SK-N-SH treated with all-trans-retinoic acid at 6 μM for 48 hours (cell line): Measurements from ENCODE around the gene TMUB1.

Source experiments
- ARNTL ChIP-seq: fragments of 450-650 bp; formaldehyde crosslinking; IDR thresholded peaks from 2 replicates; pipeline ENCODE4 v1.5.0; 2020; ENCODE audit warnings: low read depth, mild to moderate bottlenecking, moderate library complexity, borderline replicate concordance
- GLIS3 ChIP-seq: fragments of 250-450 bp; sonication (Bioruptor Pico); IDR thresholded peaks from 2 replicates; pipeline ENCODE4 v1.5.0; 2020; ENCODE audit warnings: mild to moderate bottlenecking, moderate library complexity
- ISL1 ChIP-seq: fragments of 250-450 bp; sonication (Bioruptor Pico); IDR thresholded peaks from 2 replicates; pipeline ENCODE4 v2.1.2; 2022; ENCODE audit warnings: mild to moderate bottlenecking, moderate library complexity

DNA sequence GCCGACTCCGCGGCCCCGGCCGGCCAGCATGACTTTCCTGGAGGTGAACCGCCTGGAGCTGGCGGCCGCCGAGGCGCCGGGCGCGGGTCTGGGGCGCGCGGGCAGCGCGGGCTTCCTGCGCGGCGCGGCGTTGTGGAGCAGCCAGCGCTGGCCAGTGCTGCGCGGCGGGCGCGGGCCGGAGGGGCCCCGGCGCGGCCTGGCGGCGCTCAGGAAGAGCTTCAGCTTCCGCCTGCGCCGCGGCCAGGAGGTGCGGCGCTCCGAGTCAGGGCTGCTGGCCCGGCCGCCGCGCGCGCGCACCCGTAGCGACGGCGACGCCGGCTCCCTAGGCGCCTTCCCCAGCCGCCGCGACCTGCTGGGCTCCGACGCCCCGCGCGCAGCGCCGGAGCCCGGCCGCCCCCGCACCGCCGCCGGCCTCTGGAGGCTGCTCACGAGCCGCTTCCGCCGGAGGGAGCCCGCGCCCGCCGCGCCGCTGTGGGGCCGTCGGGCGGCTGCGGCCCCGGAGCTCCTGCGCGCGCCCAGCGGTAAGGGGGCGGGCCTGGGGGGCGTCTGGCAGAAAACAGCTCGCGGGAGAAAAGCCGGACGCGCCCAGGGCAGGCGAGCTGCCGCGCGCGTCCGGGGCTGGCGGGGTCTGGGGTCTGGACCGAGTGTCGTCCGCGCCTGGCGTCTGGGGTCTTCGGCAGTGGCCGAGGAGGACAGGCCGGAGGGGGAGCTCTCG, 32.0 kb upstream of the TMUB1 start:
- no peak for TF ChIP-seq ISL1 (CRISPR knock-in tag)
- no peak for TF ChIP-seq ARNTL (CRISPR knock-in tag)
- no peak for TF ChIP-seq GLIS3
